ENCODE data around the gene DPH1.

The DPH1 gene

GRCh38 chr17:2082003-2082781 lies 52.2 kb downstream of the DPH1 start:
- no peak for TF ChIP-seq TAF1 (IDR thresholded peaks at IDR 0.05; ENCODE audit: borderline replicate concordance, low read depth, low read length)
- no peak for TF ChIP-seq POLR2AphosphoS5 (IDR thresholded peaks at IDR 0.05; ENCODE audit: low read depth, low read length)
- no peak for TF ChIP-seq POLR2A (IDR thresholded peaks at IDR 0.05; ENCODE audit: low read depth, low read length)
- FAIRE-seq (peak; percentile 58), DNase-seq (ENCODE audit: insufficient read length) (no peak)

GRCh38 chr17:2083613-2084035 lies 53.7 kb downstream of the DPH1 start:
- no peak for DNase-seq (ENCODE audit: insufficient read length)
- FAIRE-seq: peak; percentile 96
- TF ChIP-seq POLR2A (IDR thresholded peaks at IDR 0.05; ENCODE audit: low read depth, low read length) (peak; percentile 39; the same call in 1 of the 2 replicates), POLR2AphosphoS5 (IDR thresholded peaks at IDR 0.05; ENCODE audit: low read depth, low read length) (no peak)

- FAIRE-seq (no peak), DNase-seq (ENCODE audit: insufficient read length) (no peak)
- TF ChIP-seq POLR2A (IDR thresholded peaks at IDR 0.05; ENCODE audit: low read depth, low read length): no peak
- no peak for TF ChIP-seq POLR2AphosphoS5 (IDR thresholded peaks at IDR 0.05; ENCODE audit: low read depth, low read length)
Measured at GRCh38 chr17:2084036-2084765, 54.2 kb downstream of the DPH1 start.

GRCh38 chr17:2084766-2085647 lies 55.1 kb downstream of the DPH1 start:
- no peak for TF ChIP-seq POLR2AphosphoS5 (IDR thresholded peaks at IDR 0.05; ENCODE audit: low read depth, low read length)
- TF ChIP-seq TAF1 (IDR thresholded peaks at IDR 0.05; ENCODE audit: borderline replicate concordance, low read depth, low read length): no peak
- no peak for TF ChIP-seq POLR2A (IDR thresholded peaks at IDR 0.05; ENCODE audit: low read depth, low read length)
- DNase-seq (ENCODE audit: insufficient read length) (no peak), FAIRE-seq (peak; percentile 50)

GRCh38 chr17:2085648-2085949 lies 55.6 kb downstream of the DPH1 start:
- DNase-seq (ENCODE audit: insufficient read length): no peak
- TF ChIP-seq TAF1 (IDR thresholded peaks at IDR 0.05; ENCODE audit: borderline replicate concordance, low read depth, low read length) (no peak), POLR2AphosphoS5 (IDR thresholded peaks at IDR 0.05; ENCODE audit: low read depth, low read length) (no peak)
- FAIRE-seq: no peak

GRCh38 chr17:2086306-2086705 lies 56.4 kb downstream of the DPH1 start:
- peak; percentile 93 for FAIRE-seq
- DNase-seq (ENCODE audit: insufficient read length): no peak
- TF ChIP-seq POLR2A (IDR thresholded peaks at IDR 0.05; ENCODE audit: low read depth, low read length): no peak; the same call in 1 of the 2 replicates
- TF ChIP-seq TAF1 (IDR thresholded peaks at IDR 0.05; ENCODE audit: borderline replicate concordance, low read depth, low read length): no peak
- TF ChIP-seq POLR2AphosphoS5 (IDR thresholded peaks at IDR 0.05; ENCODE audit: low read depth, low read length): no peak; the same call in 1 of the 2 replicates

GRCh38 chr17:2087597-2088211 lies 57.8 kb downstream of the DPH1 start:
- FAIRE-seq (peak; percentile 98), DNase-seq (ENCODE audit: insufficient read length) (no peak)
- TF ChIP-seq POLR2AphosphoS5 (IDR thresholded peaks at IDR 0.05; ENCODE audit: low read depth, low read length) (peak; percentile 49; the same call in 1 of the 2 replicates), POLR2A (IDR thresholded peaks at IDR 0.05; ENCODE audit: low read depth, low read length) (peak; percentile 18), TAF1 (IDR thresholded peaks at IDR 0.05; ENCODE audit: borderline replicate concordance, low read depth, low read length) (peak; percentile 46; the same call in 1 of the 2 replicates)

- no peak for TF ChIP-seq POLR2A (IDR thresholded peaks at IDR 0.05; ENCODE audit: low read depth, low read length)
- no peak for TF ChIP-seq POLR2AphosphoS5 (IDR thresholded peaks at IDR 0.05; ENCODE audit: low read depth, low read length)
- TF ChIP-seq TAF1 (IDR thresholded peaks at IDR 0.05; ENCODE audit: borderline replicate concordance, low read depth, low read length): no peak
- FAIRE-seq: no peak
- no peak for DNase-seq (ENCODE audit: insufficient read length)
Measured at GRCh38 chr17:2089021-2089422, 59.1 kb downstream of the DPH1 start.

- peak; percentile 71 for TF ChIP-seq POLR2AphosphoS5 (IDR thresholded peaks at IDR 0.05; ENCODE audit: low read depth, low read length)
- no peak for TF ChIP-seq TAF1 (IDR thresholded peaks at IDR 0.05; ENCODE audit: borderline replicate concordance, low read depth, low read length)
- peak; percentile 68 for TF ChIP-seq POLR2A (IDR thresholded peaks at IDR 0.05; ENCODE audit: low read depth, low read length)
- FAIRE-seq: peak; percentile 95
- DNase-seq (ENCODE audit: insufficient read length): no peak
Measured at GRCh38 chr17:2090210-2090641, 60.3 kb downstream of the DPH1 start.

- FAIRE-seq (no peak), DNase-seq (ENCODE audit: insufficient read length) (no peak)
- TF ChIP-seq TAF1 (IDR thresholded peaks at IDR 0.05; ENCODE audit: borderline replicate concordance, low read depth, low read length): no peak
- peak; percentile 64 for TF ChIP-seq POLR2A (IDR thresholded peaks at IDR 0.05; ENCODE audit: low read depth, low read length)
- peak; percentile 86 for TF ChIP-seq POLR2AphosphoS5 (IDR thresholded peaks at IDR 0.05; ENCODE audit: low read depth, low read length)
Measured at GRCh38 chr17:2090804-2091534, 61.0 kb downstream of the DPH1 start.

Data from GM12892 (cell line).